Measurements from ENCODE around the gene RUBCN.

RUBCN gene

GRCh38 chr3:197701841-197702240 is 34.9 kb downstream of the RUBCN start:
- no peak overlapping the region for H3K27ac ChIP-seq (ENCODE audit: extremely low read depth, low read depth, low read length)
- no peak overlapping the region for H3K4me3 ChIP-seq (ENCODE audit: low read depth, low read length)
- ChIA-PET CTCF (interaction anchor here (0.8 kb wide), 1 partner anchor 28 kb away, joined by 4 read pairs; no protein-coding TSS in a partner anchor), POLR2A (no interaction called here)
- TF ChIP-seq ZBTB21 (tag by site-specific recombination; IDR thresholded peaks at IDR 0.05) (no peak), SETDB1 (IDR thresholded peaks at IDR 0.05; ENCODE audit: insufficient read length, low read length) (no peak), SP3 (tag by site-specific recombination; IDR thresholded peaks at IDR 0.05) (no peak), ZNF843 (tag by site-specific recombination; IDR thresholded peaks at IDR 0.05) (no peak), MYNN (tag by site-specific recombination; IDR thresholded peaks at IDR 0.05; ENCODE audit: borderline replicate concordance) (no peak), ZNF585B (tag by site-specific recombination; IDR thresholded peaks at IDR 0.05) (no peak), ZBTB1 (tag by site-specific recombination; IDR thresholded peaks at IDR 0.05) (no peak), HOXC10 (CRISPR knock-in tag; IDR thresholded peaks at IDR 0.05) (no peak), AEBP2 (tag by site-specific recombination; IDR thresholded peaks at IDR 0.05; ENCODE audit: borderline replicate concordance) (no peak), ZSCAN16 (tag by site-specific recombination; IDR thresholded peaks at IDR 0.05) (no peak), ZNF658 (tag by site-specific recombination; IDR thresholded peaks at IDR 0.05) (no peak), SALL2 (tag by site-specific recombination; IDR thresholded peaks at IDR 0.05; ENCODE audit: borderline replicate concordance) (no peak), SCRT2 (tag by site-specific recombination; IDR thresholded peaks at IDR 0.05) (no peak), ZNF138 (tag by site-specific recombination; IDR thresholded peaks at IDR 0.05; ENCODE audit: borderline replicate concordance) (no peak), ZNF140 (tag by site-specific recombination; IDR thresholded peaks at IDR 0.05) (no peak)
- no peaks in the 10 kb centered on the region for H3K9me3 ChIP-seq (ENCODE audit: control insufficient read depth, insufficient read depth, low read depth, low read length)
- no peaks in the 10 kb centered on the region for H3K4me1 ChIP-seq (ENCODE audit: control insufficient read depth, insufficient read depth, low read length)
- peaks cover 0 to 67% of the 10 kb centered on the region in 2 experiments; a peak in 1 of 3 replicates for H3K36me3 ChIP-seq (ENCODE audit: control insufficient read depth in 2 of 2, insufficient read depth in 1 of 2, low read length in 2 of 2)

GRCh38 chr3:197700095-197700494 is 36.6 kb downstream of the RUBCN start:
- Histone ChIP-seq H3K27ac (ENCODE audit: extremely low read depth, low read depth, low read length) (no peak overlapping the region), H3K4me1 (ENCODE audit: control insufficient read depth, insufficient read depth, low read length) (no peaks in the 10 kb centered on the region), H3K36me3 (ENCODE audit: control insufficient read depth in 2 of 2, insufficient read depth in 1 of 2, low read length in 2 of 2) (peaks cover 0 to 78% of the 10 kb centered on the region in 2 experiments; a peak in 1 of 3 replicates), H3K4me3 (ENCODE audit: low read depth, low read length) (no peak overlapping the region), H3K9me3 (ENCODE audit: control insufficient read depth, insufficient read depth, low read depth, low read length) (no peaks in the 10 kb centered on the region)
- ChIA-PET CTCF (no interaction called here), POLR2A (no interaction called here)
- TF ChIP-seq ZNF202 (tag by site-specific recombination; IDR thresholded peaks at IDR 0.05; ENCODE audit: borderline replicate concordance) (no peak), KLF10 (tag by site-specific recombination; IDR thresholded peaks at IDR 0.05) (no peak), ZNF776 (tag by site-specific recombination; IDR thresholded peaks at IDR 0.05; ENCODE audit: borderline replicate concordance) (no peak), ZNF670 (tag by site-specific recombination; IDR thresholded peaks at IDR 0.05; ENCODE audit: low read depth) (no peak), GLI2 (tag by site-specific recombination; IDR thresholded peaks at IDR 0.05; ENCODE audit: borderline replicate concordance, low read depth) (no peak), ZNF211 (tag by site-specific recombination; IDR thresholded peaks at IDR 0.05; ENCODE audit: low read depth) (no peak), ZNF114 (tag by site-specific recombination; IDR thresholded peaks at IDR 0.05) (no peak), ZNF214 (tag by site-specific recombination; IDR thresholded peaks at IDR 0.05; ENCODE audit: borderline replicate concordance) (no peak), GFI1B (tag by site-specific recombination; IDR thresholded peaks at IDR 0.05) (no peak), ZFP37 (tag by site-specific recombination; IDR thresholded peaks at IDR 0.05) (no peak), ZSCAN4 (tag by site-specific recombination; IDR thresholded peaks at IDR 0.05) (no peak), ZNF239 (tag by site-specific recombination; IDR thresholded peaks at IDR 0.05) (no peak), ZBTB49 (tag by site-specific recombination; IDR thresholded peaks at IDR 0.05; ENCODE audit: low read depth) (no peak), ZNF24 (tag by site-specific recombination; IDR thresholded peaks at IDR 0.05) (no peak)
- TF ChIP-seq, protein P1, sequence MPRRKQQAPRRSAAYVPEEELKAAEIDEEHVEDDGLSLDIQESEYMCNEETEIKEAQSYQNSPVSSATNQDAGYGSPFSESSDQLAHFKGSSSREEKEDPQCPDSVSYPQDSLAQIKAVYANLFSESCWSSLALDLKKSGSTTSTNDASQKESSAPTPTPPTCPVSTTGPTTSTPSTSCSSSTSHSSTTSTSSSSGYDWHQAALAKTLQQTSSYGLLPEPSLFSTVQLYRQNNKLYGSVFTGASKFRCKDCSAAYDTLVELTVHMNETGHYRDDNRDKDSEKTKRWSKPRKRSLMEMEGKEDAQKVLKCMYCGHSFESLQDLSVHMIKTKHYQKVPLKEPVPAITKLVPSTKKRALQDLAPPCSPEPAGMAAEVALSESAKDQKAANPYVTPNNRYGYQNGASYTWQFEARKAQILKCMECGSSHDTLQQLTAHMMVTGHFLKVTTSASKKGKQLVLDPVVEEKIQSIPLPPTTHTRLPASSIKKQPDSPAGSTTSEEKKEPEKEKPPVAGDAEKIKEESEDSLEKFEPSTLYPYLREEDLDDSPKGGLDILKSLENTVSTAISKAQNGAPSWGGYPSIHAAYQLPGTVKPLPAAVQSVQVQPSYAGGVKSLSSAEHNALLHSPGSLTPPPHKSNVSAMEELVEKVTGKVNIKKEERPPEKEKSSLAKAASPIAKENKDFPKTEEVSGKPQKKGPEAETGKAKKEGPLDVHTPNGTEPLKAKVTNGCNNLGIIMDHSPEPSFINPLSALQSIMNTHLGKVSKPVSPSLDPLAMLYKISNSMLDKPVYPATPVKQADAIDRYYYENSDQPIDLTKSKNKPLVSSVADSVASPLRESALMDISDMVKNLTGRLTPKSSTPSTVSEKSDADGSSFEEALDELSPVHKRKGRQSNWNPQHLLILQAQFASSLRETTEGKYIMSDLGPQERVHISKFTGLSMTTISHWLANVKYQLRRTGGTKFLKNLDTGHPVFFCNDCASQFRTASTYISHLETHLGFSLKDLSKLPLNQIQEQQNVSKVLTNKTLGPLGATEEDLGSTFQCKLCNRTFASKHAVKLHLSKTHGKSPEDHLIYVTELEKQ (tag by site-specific recombination; IDR thresholded peaks at IDR 0.05; ENCODE audit: borderline replicate concordance): no peak
